ENCODE measurements around the gene CDC34. TPM values are rescaled to one million over a fixed set of nuclear protein-coding genes. Genes with fewer than 3 reads are reported as not detected.
A peak's percentile ranks its signal among the peaks of the same experiment; 100 is the strongest.

Gene CDC34
- total and polyA plus RNA-seq, 2 of the 8 experiments (the other 6 are each of a cell fraction or from before 2014, with no cell fraction given): 95.9 to 129 TPM

- no peak for TF ChIP-seq E2F6 (IDR thresholded peaks at IDR 0.05)
- TF ChIP-seq CHD1 (IDR thresholded peaks at IDR 0.05; ENCODE audit: low read depth, low read length): no peak
- TF ChIP-seq HDAC2 (IDR thresholded peaks at IDR 0.05; ENCODE audit: borderline replicate concordance in 1 of 2, low read depth in 2 of 2, low read length in 2 of 2): peak; percentile 95 to 97
- TF ChIP-seq BCL11A (IDR thresholded peaks at IDR 0.05; ENCODE audit: low read depth in 2 of 2, low read length in 2 of 2): no peak
- peak; percentile 64 for TF ChIP-seq MAX (IDR thresholded peaks at IDR 0.05)
- TF ChIP-seq KDM1A (IDR thresholded peaks at IDR 0.05; ENCODE audit: borderline replicate concordance, low read length): peak; percentile 54; the same call in 1 of the 2 replicates
- TF ChIP-seq POLR2A (IDR thresholded peaks at IDR 0.05; ENCODE audit: control extremely low read depth in 1 of 2, low read depth in 2 of 2, low read length in 2 of 2): peak in 1 of 2 experiments; percentile 69; a peak in 2 of 3 replicates
- peak; percentile 53; the same call in 1 of the 2 replicates for TF ChIP-seq CREB1 (IDR thresholded peaks at IDR 0.05)
- peak; percentile 44; the same call in 1 of the 2 replicates for TF ChIP-seq JUND (IDR thresholded peaks at IDR 0.05; ENCODE audit: low read length)
- TF ChIP-seq RAD21 (IDR thresholded peaks at IDR 0.05 in 1 of 2, conservative IDR thresholded peaks at IDR 0.05 in 1 of 2; ENCODE audit: low read depth in 2 of 2, low read length in 2 of 2): peak; percentile 81 to 88
- no peak for TF ChIP-seq SIRT6 (IDR thresholded peaks at IDR 0.05; ENCODE audit: low read length)
These were observed 52.9 kb downstream of the CDC34 start (continued) for GRCh38 chr19:584240-585001.

All from H1 (cell line).